GM21515 (cell line): ENCODE results near the gene FN3K.
"Not testable (repeated sequence)": the region's sequence is repeated elsewhere in the genome, so short reads cannot be mapped to it uniquely, and the experiment has no call there.

Experiments
- ATAC-seq: cut with Tn5 transposase; IDR thresholded peaks from one replicate; pipeline ENCODE4 v1.9.1; 2021; ENCODE audit not compliant: unreplicated experiment

The FN3K gene

DNA sequence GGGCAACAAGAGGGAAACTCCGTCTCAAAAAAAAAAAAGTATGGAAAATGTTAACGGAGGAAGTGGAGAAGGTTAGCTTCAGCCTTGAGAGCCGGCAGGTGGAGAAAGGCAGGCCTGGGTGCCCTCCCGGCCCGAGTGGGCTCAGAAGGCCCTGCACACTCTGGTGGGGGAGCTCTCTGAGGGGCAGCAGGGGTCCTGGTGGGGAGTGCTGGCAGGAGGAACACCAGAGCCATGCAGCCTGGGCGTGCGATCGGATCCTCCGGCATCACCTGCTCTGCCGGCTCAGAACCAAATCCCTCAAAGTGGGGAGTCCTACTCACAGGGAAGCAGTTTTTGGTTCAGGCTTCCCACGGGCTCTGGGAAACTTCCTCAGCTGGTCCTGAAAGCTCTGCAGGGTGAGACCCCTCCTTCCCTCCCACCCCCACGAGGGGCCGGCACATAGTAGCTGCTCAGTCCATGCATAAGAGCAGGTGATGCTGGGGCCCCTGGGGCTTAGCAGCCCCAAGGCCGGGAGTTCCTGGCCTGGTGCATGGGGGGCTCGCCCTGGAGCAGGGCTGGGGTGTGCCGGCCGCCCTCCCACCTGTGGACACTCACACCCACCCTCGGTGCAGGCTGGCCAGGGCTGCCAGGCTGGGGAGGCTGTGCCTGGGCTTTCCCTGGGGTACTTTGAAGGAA lies 1.2 kb downstream of the FN3K start:
- ATAC-seq, result no peak

DNA sequence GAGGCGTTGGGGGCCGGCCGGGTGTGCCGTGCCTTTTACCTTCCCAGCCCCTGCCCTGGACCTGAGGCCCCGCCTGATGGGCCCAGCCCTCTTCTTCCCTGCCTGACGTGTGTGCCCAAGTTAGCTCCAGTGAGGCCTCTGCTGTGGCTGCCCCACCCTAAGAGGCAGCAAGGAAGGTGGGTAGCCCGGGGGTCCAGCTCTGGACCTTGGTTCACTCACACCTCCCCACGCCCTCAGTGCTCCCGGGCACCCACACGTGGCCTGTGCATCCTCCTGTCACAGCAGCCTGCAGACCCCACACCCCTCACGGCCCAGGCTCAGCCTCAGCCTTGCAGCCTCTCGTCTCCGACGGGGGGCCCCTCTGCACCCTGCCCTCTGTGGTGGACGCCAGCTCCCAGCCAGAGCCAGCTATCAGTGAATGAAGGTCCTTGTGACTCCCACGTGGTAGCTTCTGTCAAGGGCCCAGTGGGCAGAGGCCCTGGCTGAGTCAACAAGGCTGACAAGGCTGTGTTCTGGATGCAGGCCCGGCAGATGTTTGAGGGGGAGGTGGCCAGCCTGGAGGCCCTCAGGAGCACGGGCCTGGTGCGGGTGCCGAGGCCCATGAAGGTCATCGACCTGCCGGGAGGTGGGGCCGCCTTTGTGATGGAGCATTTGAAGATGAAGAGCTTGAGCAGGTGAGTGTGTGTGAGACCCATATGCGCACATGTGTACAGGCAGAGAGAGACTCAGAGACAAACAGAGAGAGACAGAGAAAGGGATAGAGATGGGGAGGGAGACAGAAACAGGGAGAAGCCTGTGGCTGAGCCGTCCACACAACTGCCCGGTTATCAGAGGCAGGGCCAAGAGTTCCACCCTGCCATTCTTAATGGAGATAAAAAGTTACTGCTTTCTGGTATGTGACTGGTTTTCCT lies 2.8 kb downstream of the FN3K start:
- ATAC-seq, result no peak

- ATAC-seq, result no peak
These were observed 5.7 kb downstream of the FN3K start for GRCh38 chr17:82740906-82741759.

DNA sequence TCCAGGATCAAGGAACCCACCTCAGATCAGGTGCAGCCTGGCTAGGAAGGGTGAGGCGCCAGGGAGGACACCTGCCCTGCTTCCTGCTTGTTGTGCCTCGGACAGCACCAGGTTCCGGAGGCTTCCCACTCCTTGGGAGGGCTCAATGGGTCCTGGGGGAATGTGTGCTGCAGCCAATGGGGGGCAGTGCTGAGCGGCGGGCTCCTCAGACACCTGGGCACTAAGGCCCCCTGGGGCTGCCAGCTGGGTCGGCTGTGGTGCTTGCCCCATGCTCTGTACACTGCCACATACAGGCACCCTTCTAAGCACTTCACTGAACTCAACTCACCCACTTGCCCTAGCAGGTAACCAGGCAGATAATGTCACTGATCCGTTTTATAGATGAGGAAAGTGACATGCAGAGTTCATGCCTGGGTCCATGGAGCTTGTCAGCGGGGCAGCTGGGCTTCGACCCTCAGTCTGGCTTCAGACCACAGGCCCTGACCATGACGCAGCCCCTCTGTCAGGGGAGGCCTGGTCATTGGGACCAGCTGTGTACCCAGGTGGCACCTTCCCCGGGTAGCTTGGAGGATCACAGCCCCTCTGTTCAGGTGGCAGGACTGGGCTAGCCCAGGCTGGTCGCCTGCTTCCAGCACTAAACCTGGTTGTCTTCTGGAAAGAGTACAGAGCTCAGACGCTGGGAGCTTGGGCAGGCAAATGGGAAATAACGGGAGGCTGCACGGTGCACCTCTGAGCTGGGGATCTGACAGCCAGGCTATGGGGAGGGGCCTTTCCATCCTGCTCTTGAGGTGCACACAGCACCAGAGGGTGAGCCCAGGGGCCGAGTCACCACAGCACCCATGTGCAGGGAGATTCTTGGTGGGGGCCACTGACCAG lies 8.2 kb downstream of the FN3K start:
- ATAC-seq, result no peak

- not testable (repeated sequence) for ATAC-seq
These were observed 9.3 kb downstream of the FN3K start for GRCh38 chr17:82744736-82745135.

DNA sequence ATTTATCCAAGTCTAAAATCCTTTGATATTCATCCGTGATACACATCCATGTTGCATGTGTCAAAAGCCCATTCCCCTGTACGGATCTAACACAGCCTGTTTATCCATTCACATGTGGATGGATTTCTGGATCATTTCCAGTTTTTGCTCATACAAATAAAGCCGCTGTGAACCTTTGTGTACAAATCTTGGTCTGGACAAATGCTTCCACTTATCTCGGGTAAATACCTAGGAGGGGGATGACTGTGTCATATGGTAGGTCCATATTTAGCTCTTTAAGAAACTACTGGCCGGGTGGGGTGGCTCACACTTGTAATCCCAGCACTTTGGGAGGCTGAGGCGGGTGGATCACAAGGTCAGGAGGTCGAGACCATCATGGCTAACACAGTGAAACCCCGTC lies 10.1 kb downstream of the FN3K start:
- ATAC-seq, result no peak

DNA sequence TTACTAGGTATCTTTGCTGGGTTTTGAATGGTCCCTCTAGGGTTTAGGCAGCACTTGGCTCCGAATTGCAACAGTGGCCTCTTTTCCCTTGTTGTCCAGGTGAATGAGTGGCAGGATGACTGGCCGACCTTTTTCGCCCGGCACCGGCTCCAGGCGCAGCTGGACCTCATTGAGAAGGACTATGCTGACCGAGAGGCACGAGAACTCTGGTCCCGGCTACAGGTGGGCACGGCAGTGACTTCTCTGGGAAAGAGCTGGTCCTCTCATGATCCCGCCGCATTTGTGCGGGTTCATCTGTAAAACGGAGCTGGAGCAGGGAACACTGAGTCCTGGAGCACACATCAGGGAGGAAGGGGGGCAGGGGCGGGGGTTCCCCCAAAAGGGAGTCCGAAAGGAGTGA lies 13.3 kb downstream of the FN3K start:
- no peak for ATAC-seq

DNA sequence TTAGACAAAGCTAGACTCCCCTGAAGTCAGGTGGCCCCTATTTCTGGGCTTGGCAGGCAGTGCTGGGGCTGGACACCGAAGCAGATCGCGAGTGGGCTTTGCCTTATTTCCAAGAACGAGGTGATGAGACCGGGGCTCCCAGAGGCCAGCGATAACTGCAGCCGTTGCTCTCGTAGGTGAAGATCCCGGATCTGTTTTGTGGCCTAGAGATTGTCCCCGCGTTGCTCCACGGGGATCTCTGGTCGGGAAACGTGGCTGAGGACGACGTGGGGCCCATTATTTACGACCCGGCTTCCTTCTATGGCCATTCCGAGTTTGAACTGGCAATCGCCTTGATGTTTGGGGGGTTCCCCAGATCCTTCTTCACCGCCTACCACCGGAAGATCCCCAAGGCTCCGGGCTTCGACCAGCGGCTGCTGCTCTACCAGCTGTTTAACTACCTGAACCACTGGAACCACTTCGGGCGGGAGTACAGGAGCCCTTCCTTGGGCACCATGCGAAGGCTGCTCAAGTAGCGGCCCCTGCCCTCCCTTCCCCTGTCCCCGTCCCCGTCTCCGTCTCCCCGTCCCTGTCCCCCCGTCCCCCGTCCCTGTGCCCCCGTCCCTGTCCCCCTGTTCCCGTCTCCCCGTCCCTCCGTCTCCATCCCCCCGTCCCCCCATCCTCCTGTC lies 15.0 kb downstream of the FN3K start:
- no peak for ATAC-seq

- ATAC-seq, result peak; percentile 36
These were observed 15.8 kb downstream of the FN3K start for GRCh38 chr17:82751171-82751570.

DNA sequence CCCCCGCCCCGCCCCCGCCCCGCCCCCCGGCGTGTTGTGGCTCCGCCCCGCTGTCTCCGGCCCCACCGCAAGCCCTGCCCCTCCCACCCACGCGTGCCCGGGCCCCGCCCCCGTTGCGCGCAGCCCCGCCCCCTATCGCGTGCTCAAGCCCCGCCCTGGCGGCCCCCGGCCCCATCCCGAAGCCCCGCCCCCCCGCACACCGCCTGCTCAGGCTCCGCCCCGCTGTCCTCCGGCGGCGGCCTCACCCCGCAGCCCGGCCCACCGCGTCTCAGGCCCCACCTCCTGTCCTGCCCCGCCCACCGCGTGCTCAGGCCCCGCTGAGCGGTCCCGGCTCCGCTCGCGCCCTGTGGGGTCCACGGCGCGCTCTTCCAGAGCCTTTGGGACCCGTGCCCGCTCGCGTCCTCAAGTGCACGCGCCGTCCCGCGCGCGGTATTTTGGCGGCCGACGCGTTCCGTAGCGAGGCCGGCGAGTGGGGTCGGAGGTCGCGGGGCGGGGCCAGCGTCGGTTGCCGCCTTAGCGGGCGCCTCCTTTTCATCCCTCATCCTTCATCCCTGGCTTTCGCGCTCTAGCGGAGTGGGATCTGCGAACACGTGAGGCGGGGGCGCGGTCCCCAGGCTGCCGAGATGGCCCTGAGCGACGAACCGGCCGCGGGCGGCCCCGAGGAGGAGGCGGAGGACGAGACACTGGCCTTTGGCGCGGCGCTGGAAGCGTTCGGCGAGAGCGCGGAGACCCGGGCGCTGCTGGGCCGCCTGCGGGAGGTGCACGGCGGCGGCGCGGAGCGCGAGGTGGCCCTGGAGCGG lies 16.4 kb downstream of the FN3K start, which contains the start of gene TBCD:
Gene TBCD (plus strand): TSS at position 495 of the 800 bp plus-strand sequence. CDS start 129 bp downstream, at position 624.
- peak; percentile 80 for ATAC-seq

DNA sequence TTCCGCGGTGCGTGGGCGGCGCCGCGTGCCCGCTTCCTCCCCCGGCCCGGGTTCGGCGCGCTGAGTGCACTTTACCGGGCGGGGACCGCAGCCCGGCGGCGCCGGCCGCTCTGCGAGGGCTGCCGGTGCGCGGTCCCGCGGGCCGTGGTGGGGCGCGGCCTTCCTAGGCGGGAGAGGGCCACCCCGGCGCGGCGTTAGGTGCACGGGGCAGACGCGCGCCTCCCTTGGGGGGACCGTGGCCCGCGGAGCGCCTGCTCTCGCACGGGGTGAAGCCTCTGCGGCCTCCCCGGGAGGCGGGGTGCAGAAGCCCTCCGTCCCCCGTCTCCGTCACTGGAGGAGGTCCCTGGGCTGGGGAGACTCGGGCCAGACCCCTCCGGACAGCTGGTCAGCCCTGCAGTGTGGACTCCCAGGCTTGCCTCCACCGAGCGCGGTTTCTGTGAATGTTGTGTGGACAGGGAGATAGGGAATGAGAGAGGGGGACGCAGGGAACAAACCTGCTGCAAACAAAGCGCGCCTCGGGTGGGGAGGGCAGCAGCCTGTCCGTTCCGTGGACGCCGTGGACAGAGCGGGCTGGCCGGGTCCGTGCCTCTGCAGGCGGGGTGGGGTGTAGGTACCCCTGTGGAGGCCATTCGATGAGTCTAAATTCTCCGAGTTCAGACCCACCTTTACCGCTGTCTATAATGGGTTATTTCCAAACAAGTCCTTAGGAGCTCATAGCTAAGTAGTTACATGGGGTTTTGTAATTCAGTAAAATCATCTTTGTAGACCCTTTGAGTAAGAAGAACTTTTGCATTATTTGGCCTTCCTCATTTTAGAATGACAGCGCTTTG lies 17.2 kb downstream of the FN3K start:
- peak; percentile 15 for ATAC-seq

GRCh38 chr17:82753201-82753464 lies 17.7 kb downstream of the FN3K start:
- ATAC-seq, result no peak

GRCh38 chr17:82754297-82755208 lies 19.1 kb downstream of the FN3K start:
- no peak for ATAC-seq

DNA sequence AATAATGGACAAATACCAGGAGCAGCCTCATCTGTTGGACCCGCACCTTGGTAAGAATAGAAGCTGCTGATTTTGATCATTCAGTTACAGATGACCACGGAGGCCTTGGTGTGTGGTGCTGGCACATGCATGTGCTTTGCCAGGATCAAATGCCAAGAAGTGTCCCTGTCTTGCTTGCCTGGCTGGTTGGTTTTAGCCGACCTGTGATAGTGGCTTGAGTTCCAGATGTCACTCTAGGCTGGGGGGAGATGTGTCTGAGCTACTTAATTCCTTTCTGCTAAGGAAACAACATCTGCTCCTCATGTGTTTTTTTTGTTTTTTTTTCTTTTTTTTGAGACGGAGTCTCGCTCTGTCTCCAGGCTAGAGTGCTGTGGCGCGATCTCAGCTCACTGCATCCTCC lies 20.8 kb downstream of the FN3K start:
- ATAC-seq, result no peak

GRCh38 chr17:82765371-82765770 lies 30.0 kb downstream of the FN3K start:
- no peak for ATAC-seq

DNA sequence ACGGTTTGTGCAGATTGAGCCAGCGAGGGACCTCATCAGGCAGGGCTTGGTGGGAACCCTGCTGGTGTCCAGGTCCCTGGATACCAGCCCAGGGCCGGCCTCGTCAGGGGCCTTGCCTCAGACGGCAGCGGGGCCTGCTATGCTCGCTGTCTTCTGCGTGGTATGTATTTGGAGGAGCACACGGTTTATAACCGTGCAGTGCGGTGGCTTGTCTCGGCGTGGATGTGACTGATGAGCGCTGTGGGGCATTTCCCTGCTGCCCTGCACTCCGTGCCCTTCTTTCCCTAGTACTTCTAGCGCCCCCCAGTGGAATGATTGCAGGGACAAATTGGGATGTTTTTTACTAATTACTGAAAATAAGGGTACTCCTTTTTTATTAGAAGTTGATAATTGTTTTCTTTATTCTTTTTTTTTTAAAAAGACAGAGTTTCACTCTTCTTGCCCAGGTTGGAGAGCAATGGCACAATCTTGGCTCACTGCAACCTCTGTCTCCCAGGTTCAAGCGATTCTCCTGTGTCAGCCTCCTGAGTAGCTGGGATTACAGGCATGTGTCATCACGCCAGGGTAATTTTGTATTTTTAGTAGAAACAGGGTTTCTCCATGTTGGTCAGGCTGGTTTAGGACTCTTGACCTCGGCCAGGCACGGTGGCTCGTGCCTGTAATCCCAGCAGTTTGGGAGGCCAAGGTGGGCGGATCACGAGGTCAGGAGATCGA lies 31.8 kb downstream of the FN3K start:
- ATAC-seq, result no peak

GRCh38 chr17:82769041-82769440 lies 33.6 kb downstream of the FN3K start:
- no peak for ATAC-seq
